VCaP (cell line): Measurements from ENCODE around the gene ARFIP1.

ENCODE experiments used
- H3K27ac ChIP-seq: fragments of 450-650 bp; 2 replicates; pipeline ENCODE4 v1.5.1; 2017
- CTCF ChIP-seq: fragments of 450-650 bp; conservative IDR thresholded peaks from 2 replicates; pipeline ENCODE4 v1.5.1; 2017; ENCODE audit warnings: mild to moderate bottlenecking, moderate library complexity

The ARFIP1 gene

GRCh38 chr4:152795891-152796290, 16.1 kb downstream of the ARFIP1 start:
- TF ChIP-seq CTCF = no peak
- no peak overlapping the region for H3K27ac ChIP-seq

GRCh38 chr4:152803541-152803940, 23.8 kb downstream of the ARFIP1 start:
- no peak overlapping the region for H3K27ac ChIP-seq
- TF ChIP-seq CTCF = no peak

GRCh38 chr4:152805071-152805650, 25.4 kb downstream of the ARFIP1 start:
- no peak for TF ChIP-seq CTCF
- H3K27ac ChIP-seq = peak overlapping the region; percentile 19; the same call in 1 of the 2 replicates

GRCh38 chr4:152805818-152806217, 26.1 kb downstream of the ARFIP1 start:
- no peak for TF ChIP-seq CTCF
- H3K27ac ChIP-seq = peak overlapping the region; percentile 19; the same call in 1 of the 2 replicates

GRCh38 chr4:152806501-152807125, 26.9 kb downstream of the ARFIP1 start:
- TF ChIP-seq CTCF = no peak
- H3K27ac ChIP-seq = no peak overlapping the region

GRCh38 chr4:152807294-152807829, 27.6 kb downstream of the ARFIP1 start:
- TF ChIP-seq CTCF = no peak
- no peak overlapping the region for H3K27ac ChIP-seq

- H3K27ac ChIP-seq = no peak overlapping the region
- no peak for TF ChIP-seq CTCF
Observed at GRCh38 chr4:152808670-152809069, 28.9 kb downstream of the ARFIP1 start.
